ENCODE measurements around the gene DLST. TPM values are rescaled to one million over a fixed set of nuclear protein-coding genes. Genes with fewer than 3 reads are reported as not detected.

The DLST gene
- total RNA-seq, 1 donor from 2014 or later = 74.4 TPM

GRCh38 chr14:74945261-74945851 lies 63.6 kb downstream of the DLST start:
- Mint-ChIP-seq H3K4me1 (peaks cover 29% of the 10 kb centered on the region), H3K27ac (no peak overlapping the region), H3K9me3 (no peaks in the 10 kb centered on the region), H3K36me3 (peaks cover 1% of the 10 kb centered on the region), H3K27me3 (ENCODE audit: low read depth) (no peaks in the 10 kb centered on the region), H3K4me3 (no peak overlapping the region)
- peak; percentile 58 for TF ChIP-seq CTCF (IDR thresholded peaks at IDR 0.05; ENCODE audit: unreplicated experiment)
- DNase-seq (ENCODE audit: low spot score in 2 of 2, unreplicated experiment in 2 of 2) = peak in 1 of 2 experiments; percentile 56

GRCh38 chr14:74945852-74946658 lies 64.3 kb downstream of the DLST start:
- DNase-seq (ENCODE audit: low spot score in 2 of 2, unreplicated experiment in 2 of 2) = peak; percentile 66 to 82
- H3K27ac Mint-ChIP-seq = no peak overlapping the region
- H3K27me3 Mint-ChIP-seq (ENCODE audit: low read depth) = no peaks in the 10 kb centered on the region
- H3K4me1 Mint-ChIP-seq = peaks cover 36% of the 10 kb centered on the region
- H3K4me3 Mint-ChIP-seq = no peak overlapping the region
- H3K36me3 Mint-ChIP-seq = peaks cover 1% of the 10 kb centered on the region
- H3K9me3 Mint-ChIP-seq = no peaks in the 10 kb centered on the region
- TF ChIP-seq CTCF (IDR thresholded peaks at IDR 0.05; ENCODE audit: unreplicated experiment) = peak; percentile 80

GRCh38 chr14:74946659-74947281 lies 65.1 kb downstream of the DLST start:
- TF ChIP-seq CTCF (IDR thresholded peaks at IDR 0.05; ENCODE audit: unreplicated experiment) = no peak
- Mint-ChIP-seq H3K36me3 (peaks cover 1% of the 10 kb centered on the region), H3K9me3 (no peaks in the 10 kb centered on the region), H3K4me3 (no peak overlapping the region), H3K27ac (no peak overlapping the region), H3K4me1 (peaks cover 38% of the 10 kb centered on the region), H3K27me3 (ENCODE audit: low read depth) (no peaks in the 10 kb centered on the region)
- no peak for DNase-seq (ENCODE audit: low spot score in 2 of 2, unreplicated experiment in 2 of 2)

GRCh38 chr14:74947353-74948227 lies 65.9 kb downstream of the DLST start:
- Mint-ChIP-seq H3K27me3 (ENCODE audit: low read depth) (no peaks in the 10 kb centered on the region), H3K9me3 (no peaks in the 10 kb centered on the region), H3K4me3 (no peak overlapping the region), H3K36me3 (peaks cover 1% of the 10 kb centered on the region), H3K27ac (no peak overlapping the region), H3K4me1 (peaks cover 37% of the 10 kb centered on the region)
- TF ChIP-seq CTCF (IDR thresholded peaks at IDR 0.05; ENCODE audit: unreplicated experiment) = no peak
- DNase-seq (ENCODE audit: low spot score in 2 of 2, unreplicated experiment in 2 of 2) = no peak

Measured in mesothelial cell of epicardium (in vitro differentiated cells).